ENCODE data around the gene FAM174C.

Gene FAM174C

GRCh38 chr19:1267477-1268225 is 7.7 kb upstream of the FAM174C start (continued):
- TF ChIP-seq ZNF398 (tag by site-specific recombination; IDR thresholded peaks at IDR 0.05) (peak; percentile 64; the same call in 1 of the 2 replicates), ZBTB10 (tag by site-specific recombination; IDR thresholded peaks at IDR 0.05) (peak; percentile 76; the same call in 1 of the 2 replicates), ZNF585B (tag by site-specific recombination; IDR thresholded peaks at IDR 0.05) (no peak), TSHZ1 (tag by site-specific recombination; IDR thresholded peaks at IDR 0.05; ENCODE audit: borderline replicate concordance) (no peak), ZNF214 (tag by site-specific recombination; IDR thresholded peaks at IDR 0.05; ENCODE audit: borderline replicate concordance) (no peak), ZNF341 (tag by site-specific recombination; IDR thresholded peaks at IDR 0.05; ENCODE audit: low read depth) (peak; percentile 36), ZNF350 (tag by site-specific recombination; IDR thresholded peaks at IDR 0.05) (no peak), ZNF362 (tag by site-specific recombination; IDR thresholded peaks at IDR 0.05) (no peak), ZSCAN23 (tag by site-specific recombination; IDR thresholded peaks at IDR 0.05) (no peak), ZEB2 (tag by site-specific recombination; IDR thresholded peaks at IDR 0.05) (peak; percentile 73; the same call in 1 of the 2 replicates), ZSCAN18 (tag by site-specific recombination; IDR thresholded peaks at IDR 0.05) (no peak), ZNF629 (tag by site-specific recombination; IDR thresholded peaks at IDR 0.05) (peak; percentile 59), KLF17 (tag by site-specific recombination; IDR thresholded peaks at IDR 0.05) (no peak; the same call in none of the 2 replicates), MYNN (tag by site-specific recombination; IDR thresholded peaks at IDR 0.05; ENCODE audit: borderline replicate concordance) (no peak), ZFP69B (tag by site-specific recombination; IDR thresholded peaks at IDR 0.05) (no peak), SCRT2 (tag by site-specific recombination; IDR thresholded peaks at IDR 0.05) (no peak), ZNF138 (tag by site-specific recombination; IDR thresholded peaks at IDR 0.05; ENCODE audit: borderline replicate concordance) (no peak), ZNF146 (tag by site-specific recombination; IDR thresholded peaks at IDR 0.05) (no peak), ZNF169 (tag by site-specific recombination; IDR thresholded peaks at IDR 0.05) (no peak), GLIS2 (tag by site-specific recombination; IDR thresholded peaks at IDR 0.05) (peak; percentile 72), ZNF707 (tag by site-specific recombination; IDR thresholded peaks at IDR 0.05) (no peak), ZNF148 (tag by site-specific recombination; IDR thresholded peaks at IDR 0.05; ENCODE audit: borderline replicate concordance) (no peak), ZBTB17 (tag by site-specific recombination; IDR thresholded peaks at IDR 0.05) (peak; percentile 40; the same call in 1 of the 2 replicates)
